ENCODE results near the gene SLC29A2. TPM values are rescaled to one million over a fixed set of nuclear protein-coding genes. Genes with fewer than 3 reads are reported as not detected.
A peak's percentile ranks its signal among the peaks of the same experiment; 100 is the strongest.
"Not testable (repeated sequence)": the region's sequence is repeated elsewhere in the genome, so short reads cannot be mapped to it uniquely, and the experiment has no call there.

SLC29A2 gene
- total and polyA plus RNA-seq, 2 donors, result 1.1 to 2.1 TPM

DNA sequence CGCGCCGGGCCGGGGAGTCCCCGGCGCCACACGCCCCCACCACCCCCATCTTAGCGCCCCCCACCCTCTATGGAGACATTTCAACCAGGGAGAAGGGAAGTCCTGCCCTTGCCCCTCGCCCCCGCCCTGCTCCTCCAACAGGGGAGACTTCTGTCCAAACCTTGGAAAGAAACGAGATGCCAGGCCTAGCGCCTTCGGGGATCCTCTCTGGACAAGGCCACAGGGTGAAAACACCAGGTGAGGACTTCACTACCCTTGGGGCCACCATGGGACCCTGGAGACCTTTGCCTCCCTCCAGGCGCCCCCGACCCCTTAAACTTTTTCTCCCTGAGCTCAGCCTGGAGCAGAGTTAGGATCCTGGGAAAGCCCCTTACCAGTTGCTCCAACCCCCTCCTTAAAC, 37.7 kb upstream of the SLC29A2 start:
- H3K4me1 ChIP-seq (ENCODE audit: insufficient read depth), result peaks cover 1% of the 10 kb centered on the region
- no peak overlapping the region for H3K27ac ChIP-seq (ENCODE audit: low read depth)
- no peak for DNase-seq (ENCODE audit: extremely low spot score)
- H3K36me3 ChIP-seq (ENCODE audit: insufficient read depth), result no peaks in the 10 kb centered on the region
- WGBS, result 16% methylated on average over 15 of the region's 15 CpGs
- H3K4me3 ChIP-seq (ENCODE audit: low read depth, low read length), result peak overlapping the region; percentile 36

- DNase-seq (ENCODE audit: extremely low spot score), result peak; percentile 41
- Histone ChIP-seq H3K4me1 (ENCODE audit: insufficient read depth) (peaks cover 1% of the 10 kb centered on the region), H3K27ac (ENCODE audit: low read depth) (no peak overlapping the region), H3K36me3 (ENCODE audit: insufficient read depth) (no peaks in the 10 kb centered on the region), H3K4me3 (ENCODE audit: low read depth, low read length) (peak overlapping the region; percentile 36)
- WGBS, result under 1% methylated on average over 63 of the region's 63 CpGs
These were observed 37.1 kb upstream of the SLC29A2 start for GRCh38 chr11:66408488-66409214.

DNA sequence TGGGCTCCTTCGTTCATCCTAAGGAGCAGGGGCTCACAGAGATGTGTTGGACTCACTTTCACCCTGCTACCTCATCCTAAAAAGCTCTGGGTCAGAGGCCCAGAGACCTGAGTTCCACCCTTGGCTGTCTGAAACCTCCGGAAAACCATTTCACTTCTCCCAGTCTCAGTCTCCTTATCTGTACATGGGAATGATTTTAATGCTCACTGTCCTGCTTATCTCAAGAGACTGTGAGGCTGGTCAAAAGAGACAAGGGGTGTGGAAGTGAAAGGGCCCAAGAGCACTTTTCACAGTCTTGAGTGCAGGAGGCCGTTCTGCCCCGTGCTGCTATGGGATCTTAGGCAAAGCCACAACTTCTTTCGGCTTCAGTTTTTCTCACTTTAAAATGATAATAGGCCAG, 36.1 kb upstream of the SLC29A2 start:
- Histone ChIP-seq H3K4me3 (ENCODE audit: low read depth, low read length) (no peak overlapping the region), H3K27ac (ENCODE audit: low read depth) (no peak overlapping the region), H3K4me1 (ENCODE audit: insufficient read depth) (peaks cover 1% of the 10 kb centered on the region), H3K36me3 (ENCODE audit: insufficient read depth) (no peaks in the 10 kb centered on the region)
- no peak for DNase-seq (ENCODE audit: extremely low spot score)
- 65% methylated on average over 5 of the region's 5 CpGs for WGBS

DNA sequence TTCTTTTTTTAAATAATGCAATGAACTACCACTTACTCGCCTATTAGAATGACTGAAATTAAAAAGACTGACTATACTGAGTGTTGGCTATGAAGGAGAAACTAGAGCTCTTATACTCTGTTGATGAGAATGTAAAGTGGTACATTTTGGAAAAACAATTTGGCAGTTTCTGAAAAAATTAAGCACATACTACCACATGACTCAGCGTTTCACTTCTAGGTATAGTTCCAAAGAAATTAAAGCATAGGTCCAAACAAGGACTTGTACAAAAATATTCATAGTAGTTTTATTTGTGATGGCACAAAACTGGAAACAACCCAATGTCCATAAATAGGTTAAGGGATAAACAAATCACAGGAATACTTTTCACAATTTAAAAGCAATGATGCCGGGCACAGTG, 22.4 kb upstream of the SLC29A2 start:
- Histone ChIP-seq H3K4me3 (ENCODE audit: low read depth, low read length) (no peak overlapping the region), H3K27ac (ENCODE audit: low read depth) (no peak overlapping the region), H3K4me1 (ENCODE audit: insufficient read depth) (no peaks in the 10 kb centered on the region), H3K36me3 (ENCODE audit: insufficient read depth) (no peaks in the 10 kb centered on the region)
- 80% methylated on average over 3 of the region's 3 CpGs for WGBS
- DNase-seq (ENCODE audit: extremely low spot score), result no peak

- Histone ChIP-seq H3K4me3 (ENCODE audit: low read depth, low read length) (no peak overlapping the region), H3K4me1 (ENCODE audit: insufficient read depth) (no peaks in the 10 kb centered on the region), H3K27ac (ENCODE audit: low read depth) (no peak overlapping the region), H3K36me3 (ENCODE audit: insufficient read depth) (no peaks in the 10 kb centered on the region)
- no peak for DNase-seq (ENCODE audit: extremely low spot score)
- 79% methylated on average over 6 of the region's 6 CpGs for WGBS
These were observed 19.8 kb upstream of the SLC29A2 start for GRCh38 chr11:66391322-66391721.

DNA sequence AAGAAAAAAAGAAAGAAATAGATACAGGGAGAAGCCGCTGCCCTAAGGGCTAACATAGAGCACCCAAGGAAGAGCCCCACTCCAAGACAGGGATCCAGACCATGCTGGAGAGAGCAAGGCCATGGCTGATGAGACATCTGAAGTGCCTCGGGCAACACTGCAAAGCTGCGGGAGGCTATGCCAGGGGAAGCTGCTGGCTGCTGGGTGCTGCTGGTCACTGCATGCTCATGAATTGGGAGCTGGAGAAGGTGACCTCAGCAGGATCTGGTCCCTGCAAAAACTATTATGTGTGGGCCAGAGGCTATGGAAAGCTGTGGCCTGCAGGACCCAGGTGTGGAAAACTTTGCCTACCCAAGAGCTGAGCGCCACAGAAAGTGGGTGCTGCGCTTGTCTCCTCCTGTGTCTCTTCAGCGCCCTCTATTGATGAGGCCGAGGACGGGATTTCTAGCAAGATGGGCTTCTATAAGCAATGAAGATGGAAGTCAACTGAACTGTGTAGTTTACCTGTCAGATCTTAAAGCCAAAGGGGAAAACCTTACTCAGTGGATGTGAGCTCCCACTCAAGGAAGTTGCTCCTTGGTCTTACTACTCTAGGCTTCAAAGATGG, 17.3 kb upstream of the SLC29A2 start:
- no peak for DNase-seq (ENCODE audit: extremely low spot score)
- H3K27ac ChIP-seq (ENCODE audit: low read depth), result no peak overlapping the region

DNA sequence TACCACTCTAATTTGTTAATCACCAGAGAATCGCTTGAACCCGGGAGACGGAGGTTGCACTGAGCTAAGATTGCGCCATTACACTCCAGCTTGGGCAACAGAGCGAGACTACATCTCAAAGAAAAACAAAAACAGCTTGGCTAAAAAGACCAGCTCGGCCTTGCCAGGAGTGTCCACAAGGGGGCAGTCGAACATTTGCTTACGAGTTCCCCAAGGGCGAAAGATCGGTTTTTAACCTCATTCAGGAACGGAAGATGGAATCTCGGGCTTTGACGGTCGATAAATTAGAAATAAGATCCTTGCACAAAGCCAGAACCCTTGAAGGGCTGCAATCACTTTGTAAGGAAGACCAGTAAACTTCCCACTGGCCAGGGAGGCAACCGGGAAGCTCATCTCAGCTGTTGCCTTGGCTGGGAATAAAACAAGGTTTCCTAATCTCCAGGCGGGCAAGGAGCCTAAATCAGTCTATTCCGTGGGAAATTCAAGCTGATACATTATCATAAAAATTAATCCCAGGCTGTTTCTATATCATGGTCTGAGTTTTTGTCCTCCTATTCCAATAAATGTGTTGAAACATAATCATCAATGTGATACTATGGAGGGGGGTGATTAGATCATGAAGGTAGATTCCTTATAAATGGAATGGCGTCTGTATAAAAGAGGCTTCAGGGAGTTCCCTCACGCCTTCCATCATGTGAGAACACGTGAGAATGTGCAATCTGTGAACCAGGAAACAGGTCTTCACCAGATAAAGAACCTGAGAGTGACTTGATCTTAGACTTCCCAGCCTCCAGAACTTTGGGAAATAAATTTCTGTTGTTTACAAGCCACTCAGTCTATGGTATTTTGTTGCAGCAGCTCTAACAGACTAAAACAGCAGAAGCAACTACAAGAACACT, 14.9 kb upstream of the SLC29A2 start:
- H3K27ac ChIP-seq (ENCODE audit: low read depth), result no peak overlapping the region
- H3K36me3 ChIP-seq (ENCODE audit: insufficient read depth), result no peaks in the 10 kb centered on the region
- DNase-seq (ENCODE audit: extremely low spot score), result peak; percentile 62
- H3K4me1 ChIP-seq (ENCODE audit: insufficient read depth), result no peaks in the 10 kb centered on the region
- 8% methylated on average over 20 of the region's 20 CpGs for WGBS
- H3K4me3 ChIP-seq (ENCODE audit: low read depth, low read length), result no peak overlapping the region

More for the DNA sequence above, 17.3 kb upstream of the SLC29A2 start:
- Histone ChIP-seq H3K4me3 (ENCODE audit: low read depth, low read length) (no peak overlapping the region), H3K36me3 (ENCODE audit: insufficient read depth) (no peaks in the 10 kb centered on the region), H3K4me1 (ENCODE audit: insufficient read depth) (no peaks in the 10 kb centered on the region)
- 28% methylated on average over 8 of the region's 8 CpGs for WGBS

DNA sequence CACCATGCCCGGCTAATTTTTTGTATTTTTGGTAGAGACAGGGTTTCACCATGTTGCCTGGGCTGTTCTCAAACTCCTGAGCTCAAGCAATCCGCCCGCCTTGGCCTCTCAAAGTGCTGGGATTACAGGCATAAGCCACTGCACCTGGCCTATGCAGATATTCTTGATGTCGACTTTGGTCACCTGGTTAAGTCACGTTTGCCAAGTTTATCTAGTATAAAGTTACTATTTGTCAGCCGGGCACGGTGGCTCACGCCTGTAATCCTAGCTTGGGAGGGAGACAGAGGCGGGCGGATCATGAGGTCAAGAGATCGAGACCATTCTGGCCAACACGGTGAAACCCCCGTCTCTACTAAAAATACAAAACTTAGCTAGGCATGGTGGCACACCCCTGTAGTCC, 12.8 kb upstream of the SLC29A2 start:
- not testable (repeated sequence) for H3K36me3 ChIP-seq (ENCODE audit: insufficient read depth); H3K4me1 ChIP-seq (ENCODE audit: insufficient read depth); H3K27ac ChIP-seq (ENCODE audit: low read depth); H3K4me3 ChIP-seq (ENCODE audit: low read depth, low read length); DNase-seq (ENCODE audit: extremely low spot score)
- 81% methylated on average over 13 of the region's 13 CpGs for WGBS

GRCh38 chr11:66380264-66380663, 8.7 kb upstream of the SLC29A2 start:
- H3K4me1 ChIP-seq (ENCODE audit: insufficient read depth); DNase-seq (ENCODE audit: extremely low spot score); H3K27ac ChIP-seq (ENCODE audit: low read depth); H3K4me3 ChIP-seq (ENCODE audit: low read depth, low read length); H3K36me3 ChIP-seq (ENCODE audit: insufficient read depth): not testable (repeated sequence)
- 32% methylated on average over 7 of the region's 7 CpGs for WGBS

GRCh38 chr11:66373690-66374287, 2.2 kb upstream of the SLC29A2 start:
- not testable (repeated sequence) for DNase-seq (ENCODE audit: extremely low spot score); H3K27ac ChIP-seq (ENCODE audit: low read depth); H3K36me3 ChIP-seq (ENCODE audit: insufficient read depth); H3K4me3 ChIP-seq (ENCODE audit: low read depth, low read length); H3K4me1 ChIP-seq (ENCODE audit: insufficient read depth)
- WGBS, result 61% methylated on average over 9 of the region's 9 CpGs

GRCh38 chr11:66373265-66373664, 1.7 kb upstream of the SLC29A2 start:
- Histone ChIP-seq H3K27ac (ENCODE audit: low read depth) (no peak overlapping the region), H3K4me1 (ENCODE audit: insufficient read depth) (no peaks in the 10 kb centered on the region), H3K4me3 (ENCODE audit: low read depth, low read length) (no peak overlapping the region), H3K36me3 (ENCODE audit: insufficient read depth) (no peaks in the 10 kb centered on the region)
- DNase-seq (ENCODE audit: extremely low spot score), result no peak
- 42% methylated on average over 5 of the region's 5 CpGs for WGBS

DNA sequence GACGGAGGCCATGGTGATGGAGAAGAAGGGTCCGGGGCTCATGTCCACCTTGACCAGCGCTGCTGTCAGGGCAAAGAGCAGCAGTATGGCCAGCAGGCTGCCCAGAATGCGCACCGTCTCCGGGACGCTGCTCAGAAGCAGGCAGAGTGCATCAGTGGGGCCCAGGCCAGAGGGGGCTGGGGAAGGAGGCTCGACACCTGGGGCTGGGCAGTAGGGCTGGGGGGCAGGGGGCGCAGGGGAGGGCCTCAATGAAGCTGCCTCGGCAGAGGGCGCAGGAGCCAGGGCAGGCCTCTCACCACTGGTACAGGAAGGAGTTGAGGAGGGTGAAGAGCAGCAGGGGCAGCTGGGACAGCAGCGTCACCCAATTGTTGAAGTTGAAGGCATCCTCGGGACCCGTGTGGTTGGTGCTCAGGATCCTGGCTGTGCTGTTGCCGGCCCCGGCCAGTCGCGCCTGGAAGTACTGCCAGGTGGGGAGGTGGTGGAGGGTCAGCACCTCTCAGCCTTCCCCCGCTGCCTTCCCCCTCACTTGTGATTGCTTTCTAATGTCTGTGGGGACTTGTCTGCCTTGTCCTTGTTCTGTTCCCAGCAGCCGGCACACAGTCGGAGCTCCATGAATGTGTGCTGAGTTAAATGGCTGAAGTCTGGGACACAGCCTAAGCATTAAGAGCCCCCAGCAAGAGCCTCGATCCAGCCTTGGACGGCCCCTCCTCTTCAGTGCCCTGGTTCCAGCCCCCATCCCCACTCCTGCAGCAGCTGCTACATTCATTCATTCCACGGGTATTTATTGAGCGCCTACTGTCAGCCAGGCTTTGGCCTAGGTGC, 2.3 kb downstream of the SLC29A2 start:
- Histone ChIP-seq H3K36me3 (ENCODE audit: insufficient read depth) (no peaks in the 10 kb centered on the region), H3K4me1 (ENCODE audit: insufficient read depth) (no peaks in the 10 kb centered on the region), H3K4me3 (ENCODE audit: low read depth, low read length) (no peak overlapping the region), H3K27ac (ENCODE audit: low read depth) (no peak overlapping the region)
- DNase-seq (ENCODE audit: extremely low spot score), result no peak
- WGBS, result 87% methylated on average over 25 of the region's 25 CpGs

DNA sequence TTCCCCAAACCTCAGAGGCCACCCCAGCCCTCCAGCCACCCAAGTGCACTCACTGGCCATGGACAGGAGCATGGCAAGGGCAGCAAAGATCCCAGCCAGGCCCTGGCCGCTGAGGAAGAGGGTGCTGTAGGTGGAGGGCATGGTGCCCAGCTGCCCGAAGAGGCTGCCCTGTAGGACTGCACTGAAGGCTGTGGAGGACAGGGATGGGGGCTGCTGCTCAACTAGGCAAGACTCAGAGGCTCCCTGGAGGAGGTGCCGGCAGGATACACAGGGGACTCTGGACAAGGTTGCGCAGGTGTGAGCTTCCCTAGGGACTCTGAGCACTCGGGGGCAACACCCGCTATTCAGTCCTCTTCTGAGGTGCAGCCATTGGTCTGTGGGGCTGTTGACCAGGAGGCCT, 3.1 kb downstream of the SLC29A2 start:
- no peak overlapping the region for H3K4me3 ChIP-seq (ENCODE audit: low read depth, low read length)
- H3K27ac ChIP-seq (ENCODE audit: low read depth), result no peak overlapping the region
- H3K4me1 ChIP-seq (ENCODE audit: insufficient read depth), result no peaks in the 10 kb centered on the region
- H3K36me3 ChIP-seq (ENCODE audit: insufficient read depth), result no peaks in the 10 kb centered on the region
- WGBS, result 92% methylated on average over 6 of the region's 6 CpGs
- DNase-seq (ENCODE audit: extremely low spot score), result no peak
